Activated effector memory CD4-positive, alpha-beta T cell treated with anti-CD3 and anti-CD28 coated beads, Interleukin-2, amount 50 U/mL, for 16 hours (primary cell): ENCODE results near the gene NUAK1.

Experiments used
- DNase-seq: peaks from one replicate; pipeline ENCODE4 v3.0.0-alpha.2; 2020

Gene NUAK1

DNA sequence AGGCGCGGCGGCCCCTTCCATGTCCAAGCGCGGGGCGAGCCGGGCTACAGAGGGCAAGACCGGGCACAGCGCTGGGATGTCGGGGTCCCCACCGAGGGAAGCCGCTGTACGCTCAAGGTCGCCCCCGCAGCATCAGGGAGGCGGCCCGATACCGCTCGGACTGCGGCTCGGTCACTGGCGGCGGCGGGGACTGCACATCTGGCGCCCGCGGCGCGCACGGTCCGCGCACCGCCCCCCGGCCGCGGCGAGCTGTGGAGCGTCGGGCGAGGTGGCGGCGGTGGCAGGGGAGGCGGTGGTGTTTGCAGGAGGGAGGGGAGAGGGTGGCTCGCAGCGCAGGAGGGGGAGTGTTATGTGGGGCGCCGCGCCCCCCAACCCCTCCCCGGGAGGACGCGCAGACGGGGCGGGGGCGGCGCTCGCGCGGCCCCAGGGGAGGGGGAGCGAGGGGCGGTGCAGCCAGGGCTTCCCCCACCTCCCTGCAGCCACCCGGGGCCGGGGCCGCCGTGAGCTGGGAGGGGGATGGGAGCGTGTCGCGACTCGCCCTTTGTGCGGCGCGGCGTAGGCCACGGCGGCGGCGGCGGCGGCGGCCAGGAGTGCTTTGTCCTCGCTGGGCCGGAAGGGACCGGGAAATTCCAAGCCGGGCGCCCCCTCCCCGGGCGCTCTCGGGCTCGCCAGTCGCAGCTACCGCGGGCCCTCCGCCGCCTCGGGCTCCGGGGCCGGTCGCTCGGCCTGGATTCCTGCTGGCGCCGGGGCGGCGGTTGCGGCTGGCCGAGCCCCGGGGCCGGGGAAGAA, at the start of gene NUAK1:
TSS of gene NUAK1 (minus strand) at position 322 of the 789 bp plus-strand sequence. CDS start at position 21, 301 bp downstream.
- DNase-seq = no peak

DNA sequence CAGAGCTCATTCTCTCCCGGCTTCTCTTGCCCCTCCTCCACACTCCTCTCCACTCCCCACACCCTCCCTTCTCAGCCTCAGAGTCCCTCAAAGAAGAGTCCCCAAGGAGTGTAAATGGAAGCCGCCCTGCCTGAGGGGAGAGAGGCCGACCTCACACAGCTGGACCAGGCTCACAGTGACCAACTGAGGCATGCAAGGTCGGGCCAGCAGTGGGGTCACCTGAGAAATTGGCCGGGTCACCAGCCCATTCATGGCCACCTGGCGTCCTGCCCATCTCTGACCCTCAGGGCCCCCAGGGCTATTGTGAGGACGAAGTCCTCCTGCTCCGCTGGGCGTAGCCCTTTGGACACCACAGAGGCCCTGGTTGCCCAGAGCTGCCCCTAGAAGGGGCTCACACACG, 49.5 kb upstream of the NUAK1 start:
- no peak for DNase-seq

DNA sequence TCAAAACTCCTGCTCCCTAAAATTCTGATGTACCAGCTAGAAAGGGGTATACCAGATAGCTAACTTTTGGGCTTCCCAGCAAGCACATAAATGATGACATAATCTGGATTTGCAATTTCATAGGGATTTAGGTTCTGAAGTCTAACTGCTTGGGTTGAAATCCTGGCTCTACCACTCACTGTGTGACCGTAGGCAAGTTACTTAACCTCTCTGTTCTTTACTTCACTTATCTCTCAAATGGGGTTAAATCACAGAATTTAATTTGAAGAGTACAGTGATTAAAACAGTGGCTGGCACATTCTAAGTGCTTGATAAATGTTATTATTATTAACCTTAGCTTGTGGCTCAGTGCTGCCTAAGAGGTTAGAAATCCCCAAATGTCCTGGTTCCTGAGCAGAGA, 49.1 kb upstream of the NUAK1 start:
- no peak for DNase-seq

DNA sequence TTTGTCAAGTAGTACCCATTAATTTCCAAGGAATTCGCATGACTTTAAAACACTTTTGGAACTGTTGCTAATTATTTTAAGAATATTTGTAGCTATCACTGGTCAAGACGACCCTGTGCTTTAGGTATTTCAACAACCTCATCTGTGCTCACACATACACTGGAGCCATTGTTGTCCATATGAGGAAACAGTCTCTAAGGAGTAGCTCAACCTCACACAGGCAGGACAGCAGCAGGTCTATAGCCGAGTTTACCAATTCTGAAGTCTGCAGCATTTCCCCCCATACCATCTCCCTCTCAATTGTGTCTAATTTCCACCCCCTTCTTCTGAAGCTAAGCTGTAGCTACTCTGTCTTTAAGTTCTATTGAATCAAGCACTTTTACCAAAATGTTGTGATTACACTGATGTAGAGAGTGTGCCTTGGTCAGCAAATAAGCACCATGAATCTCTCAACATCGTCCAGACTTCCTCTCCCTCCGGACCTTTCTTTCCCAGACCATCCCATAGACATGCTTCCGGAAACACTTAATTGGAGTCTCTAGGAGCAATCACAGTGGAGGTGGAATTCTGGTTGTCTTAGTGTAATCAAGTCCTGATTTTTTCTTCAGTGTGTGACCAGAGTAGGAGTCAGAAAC, 48.5 kb upstream of the NUAK1 start:
- DNase-seq = no peak

DNA sequence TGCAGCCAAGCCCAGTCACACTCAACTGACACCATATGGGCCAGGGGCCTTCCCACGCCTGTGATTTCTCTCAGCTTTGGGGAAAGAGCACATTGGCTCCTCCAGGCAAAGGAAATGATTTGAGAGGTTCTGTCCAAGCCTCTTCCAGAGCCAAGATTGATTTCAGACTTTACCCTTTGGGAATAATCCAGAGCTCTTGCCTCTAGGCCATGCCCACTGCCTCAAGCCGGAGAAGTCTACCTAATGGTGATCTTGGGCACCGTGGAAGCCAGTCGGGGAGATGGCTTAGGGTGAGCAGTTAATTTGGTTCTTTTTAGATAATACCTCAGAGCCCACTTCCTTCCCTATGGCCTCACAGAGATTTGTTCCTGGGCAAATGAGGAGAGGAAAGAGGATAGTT, 45.0 kb upstream of the NUAK1 start:
- DNase-seq = no peak

DNA sequence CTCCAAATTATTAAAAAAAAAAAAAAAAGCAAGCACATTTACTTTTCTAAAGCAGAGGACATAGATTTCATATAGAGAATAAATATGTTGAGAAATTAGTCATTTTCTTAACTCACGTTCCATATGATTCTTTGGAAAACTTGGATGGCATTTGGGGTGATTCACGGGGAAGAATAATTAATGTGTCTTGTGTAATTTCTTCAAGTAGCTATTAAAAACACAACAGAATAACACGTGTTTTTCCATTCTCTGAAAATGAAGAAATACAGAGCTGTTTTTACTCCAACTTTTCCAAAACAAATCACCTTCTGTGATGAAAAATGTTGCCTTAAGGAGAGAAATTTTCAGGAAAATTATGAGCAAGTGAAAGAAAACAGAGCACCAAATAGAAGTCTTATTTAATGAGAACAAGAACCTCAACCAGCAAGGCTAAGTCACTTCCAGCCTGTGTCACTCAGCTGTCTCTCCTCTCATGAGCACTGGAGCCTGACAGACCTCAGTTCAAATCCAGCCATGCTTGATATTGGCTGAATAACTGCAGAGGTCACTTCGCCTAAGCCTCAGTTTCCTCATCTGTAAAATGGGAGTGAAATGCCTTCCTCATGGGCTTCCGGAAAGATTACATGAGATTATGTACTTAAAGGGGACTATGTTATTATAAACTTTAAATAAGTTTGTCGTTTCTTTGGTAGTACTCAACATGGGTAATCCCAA, 42.8 kb upstream of the NUAK1 start:
- DNase-seq = no peak

DNA sequence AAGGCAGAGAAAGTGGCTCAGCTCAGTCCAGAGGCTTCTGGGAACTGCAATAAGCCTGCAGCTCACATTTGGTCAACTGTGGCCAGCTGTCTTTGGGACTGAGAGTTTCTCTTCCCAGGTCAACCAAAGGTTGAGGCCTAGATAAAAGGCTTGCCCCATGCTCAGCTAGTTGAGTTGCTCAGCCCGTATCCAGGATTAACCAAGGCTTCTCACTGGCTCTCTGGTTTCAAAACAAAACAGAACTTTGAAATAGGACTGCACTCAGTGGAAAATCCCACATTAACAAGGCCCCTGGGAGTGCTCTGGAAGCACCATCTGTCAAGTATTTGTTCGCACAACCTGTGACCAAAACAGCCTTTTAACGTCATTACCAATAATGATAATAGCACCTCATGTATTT, 40.3 kb upstream of the NUAK1 start:
- no peak for DNase-seq

DNA sequence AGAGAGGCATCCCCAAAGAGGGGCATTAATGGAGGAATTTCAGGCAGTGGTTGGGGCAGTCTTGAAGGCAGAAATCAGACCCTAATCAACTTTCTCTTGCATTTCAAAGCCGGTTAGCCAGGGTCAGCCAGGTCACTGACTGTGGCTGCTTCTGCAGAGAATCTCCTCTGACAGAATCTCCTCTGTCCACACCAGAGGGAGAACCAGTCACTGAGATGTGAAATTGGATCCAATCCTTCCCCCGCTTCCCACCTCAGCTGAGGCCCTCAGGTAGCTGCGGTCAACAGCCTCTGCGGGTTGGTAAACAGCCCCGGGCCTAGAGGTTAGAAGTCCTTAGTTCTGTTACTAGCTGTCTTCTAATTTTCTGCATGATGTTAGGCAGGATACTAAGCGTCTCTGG, 39.8 kb upstream of the NUAK1 start:
- DNase-seq = no peak

DNA sequence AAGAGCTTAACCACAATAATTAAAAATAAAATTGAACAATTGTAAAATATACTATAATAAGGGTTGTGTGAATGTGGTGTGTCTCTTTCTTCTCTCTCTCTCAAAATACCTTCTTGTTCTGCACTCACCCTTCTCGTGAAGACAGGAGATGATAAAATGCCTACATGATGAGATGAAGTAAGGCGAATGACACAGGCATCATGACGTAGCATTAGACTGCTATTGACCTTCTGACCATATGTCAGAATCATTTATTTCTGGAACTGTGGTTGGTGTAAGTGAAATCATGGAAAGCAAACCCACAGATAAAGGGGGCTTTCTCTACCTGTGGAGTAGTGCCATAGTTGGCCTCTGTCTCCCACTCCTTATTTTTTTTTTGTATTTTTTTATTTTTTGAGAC, 37.8 kb upstream of the NUAK1 start:
- no peak for DNase-seq

DNA sequence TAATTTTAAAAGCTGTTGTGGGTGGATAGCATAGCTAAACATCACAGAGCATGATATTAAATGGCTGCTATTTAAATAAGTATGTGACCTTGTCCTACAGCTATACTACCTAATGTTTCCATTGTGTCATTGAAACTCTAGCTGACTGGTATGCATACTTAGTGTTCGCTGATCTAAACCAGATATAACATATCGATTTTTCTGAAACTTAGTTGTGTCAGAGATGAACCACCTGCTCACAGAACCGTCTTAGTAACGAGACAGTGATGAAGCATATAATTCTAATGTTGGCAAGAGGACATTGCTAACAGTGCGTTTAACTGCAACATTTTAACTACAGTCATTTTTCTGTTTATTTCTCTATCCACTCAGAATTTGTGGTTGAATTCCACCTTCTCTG, 36.1 kb upstream of the NUAK1 start:
- DNase-seq = no peak

DNA sequence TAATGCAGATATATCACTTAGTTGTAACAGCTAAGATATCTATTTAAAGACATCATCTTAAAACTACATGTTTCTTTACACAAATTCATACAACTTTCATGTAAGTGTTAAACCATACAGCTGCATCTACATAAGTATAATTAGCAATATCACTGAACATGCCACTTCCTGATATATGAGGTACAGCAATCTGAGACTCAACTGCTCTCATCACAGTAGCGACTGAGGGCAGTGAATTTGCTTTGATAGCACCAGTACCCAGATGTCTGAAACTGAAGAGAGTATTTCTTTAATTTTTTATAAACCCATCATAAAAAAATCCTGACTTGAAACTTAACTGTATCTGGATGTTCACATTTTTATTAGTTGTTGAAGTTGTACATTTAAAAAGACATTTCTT, 34.7 kb upstream of the NUAK1 start:
- DNase-seq = no peak

DNA sequence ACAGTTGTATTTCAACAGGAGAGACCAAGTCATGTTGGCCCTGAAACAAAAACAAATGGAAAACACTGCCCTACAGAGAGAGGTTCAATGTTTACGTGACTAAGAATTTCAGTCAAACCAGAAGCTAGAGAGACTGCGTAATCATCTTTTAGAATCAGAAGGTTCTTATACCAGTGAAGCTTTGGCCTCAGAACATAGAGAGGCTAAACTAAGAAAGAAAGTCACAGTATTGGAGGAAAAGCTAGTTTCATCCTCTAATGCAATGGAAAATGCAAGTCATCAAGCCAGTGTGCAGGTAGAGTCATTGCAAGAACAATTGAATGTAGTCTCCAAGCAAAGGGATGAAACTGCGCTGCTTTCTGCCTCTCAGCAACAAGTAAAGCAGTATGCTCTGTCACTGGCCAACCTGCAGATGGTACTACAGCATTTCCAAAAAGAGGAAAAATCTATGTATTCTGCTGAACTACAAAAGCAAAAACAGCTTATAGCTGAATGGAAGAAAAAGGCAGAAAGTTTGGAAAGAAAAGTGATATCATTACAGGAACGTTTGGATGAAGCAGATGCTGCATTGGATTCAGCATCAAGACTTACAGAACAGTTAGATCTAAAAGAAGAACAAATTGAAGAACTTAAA, 32.5 kb upstream of the NUAK1 start:
- DNase-seq = no peak

DNA sequence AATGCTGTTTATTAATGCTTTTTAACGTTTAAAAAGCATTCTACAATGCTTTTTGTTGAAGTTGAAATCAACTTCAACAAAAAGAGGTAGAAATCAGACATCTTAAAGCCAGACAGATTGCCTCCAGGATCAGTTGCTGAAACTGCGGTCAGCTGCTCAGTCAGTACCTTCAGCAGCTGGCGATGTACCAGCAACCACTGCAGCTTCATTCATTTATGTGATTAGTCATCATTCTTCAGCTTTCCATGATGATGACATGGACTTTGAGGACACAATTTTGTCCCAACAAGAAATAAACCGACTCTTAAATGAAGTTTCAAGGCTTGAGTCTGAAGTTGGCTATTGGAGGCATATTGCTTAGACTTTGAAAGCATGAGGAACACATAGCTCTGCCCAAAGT, 31.5 kb upstream of the NUAK1 start:
- no peak for DNase-seq

DNA sequence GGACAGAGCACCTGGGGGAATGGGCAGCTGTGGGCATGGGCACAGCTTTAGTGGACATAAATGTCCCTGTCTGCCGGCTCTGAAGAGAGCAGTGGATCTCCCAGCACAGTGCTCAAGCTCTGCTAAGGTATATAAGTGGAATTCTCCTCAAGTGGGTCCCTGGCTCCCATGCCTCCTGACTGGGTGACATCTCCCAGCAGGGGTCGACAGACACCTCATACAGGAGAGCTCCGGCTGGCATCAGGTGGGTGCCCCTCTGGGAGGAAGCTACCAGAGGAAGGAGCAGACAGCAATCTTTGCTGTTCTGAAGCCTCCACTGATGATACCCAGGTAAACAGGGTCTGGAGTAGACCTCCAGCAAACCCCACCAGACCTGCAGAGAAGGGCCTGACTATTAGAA, 25.0 kb upstream of the NUAK1 start:
- no peak for DNase-seq

DNA sequence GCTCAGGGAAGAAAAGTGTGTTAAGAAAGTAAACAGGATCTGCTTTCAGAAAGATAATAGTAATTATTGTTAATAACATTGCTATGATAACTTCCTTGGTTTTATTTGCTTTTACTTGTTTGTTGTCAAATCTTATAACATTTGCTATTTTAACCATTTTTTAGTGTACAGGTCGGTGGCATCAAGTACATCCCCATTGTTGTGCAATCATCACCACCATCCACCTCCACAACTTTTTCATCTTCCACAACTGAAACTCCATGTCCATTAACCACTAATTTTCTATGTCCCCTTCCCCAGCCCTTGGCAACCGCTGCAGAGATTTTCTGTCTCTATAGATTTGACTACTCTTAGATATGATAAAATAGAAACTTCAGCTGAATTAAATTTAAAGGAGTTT, 22.7 kb upstream of the NUAK1 start:
- DNase-seq = no peak

DNA sequence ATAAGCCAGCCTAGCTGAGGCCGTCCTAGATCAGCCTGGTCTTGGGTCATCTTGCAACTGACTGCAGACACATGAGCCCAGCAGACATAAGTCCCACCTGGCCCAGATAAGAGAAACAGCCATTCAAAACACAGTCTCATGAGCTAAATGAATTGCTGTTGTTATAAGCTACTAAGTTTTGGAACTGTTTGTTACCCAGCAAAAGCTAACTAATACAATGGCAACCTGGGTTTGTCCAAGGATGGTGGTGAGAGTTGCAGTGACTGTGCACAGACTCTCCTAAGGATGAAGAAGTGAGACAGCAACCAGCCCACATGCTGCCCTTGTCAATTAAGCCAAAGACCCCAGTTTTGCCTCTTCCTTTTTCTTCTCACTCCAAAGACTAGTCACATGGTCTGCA, 22.2 kb upstream of the NUAK1 start:
- DNase-seq = no peak

DNA sequence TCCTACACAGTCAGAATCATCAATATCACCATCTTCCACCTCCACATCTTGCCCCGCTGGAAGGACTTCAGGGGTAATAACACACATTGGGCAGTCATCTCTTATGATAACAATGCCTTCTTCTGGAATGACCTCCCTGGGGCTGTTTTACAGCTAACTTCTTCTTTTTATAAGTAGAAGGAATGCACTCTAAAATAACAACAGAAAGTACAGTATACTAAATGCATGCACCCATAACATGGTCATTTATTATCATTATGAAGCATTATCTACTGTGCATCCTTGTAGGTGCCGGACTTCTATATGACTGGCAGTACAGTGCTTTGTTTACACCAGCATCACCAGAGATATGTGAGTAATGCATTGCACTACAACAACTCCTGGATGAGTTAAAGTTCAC, 19.0 kb upstream of the NUAK1 start:
- no peak for DNase-seq

DNA sequence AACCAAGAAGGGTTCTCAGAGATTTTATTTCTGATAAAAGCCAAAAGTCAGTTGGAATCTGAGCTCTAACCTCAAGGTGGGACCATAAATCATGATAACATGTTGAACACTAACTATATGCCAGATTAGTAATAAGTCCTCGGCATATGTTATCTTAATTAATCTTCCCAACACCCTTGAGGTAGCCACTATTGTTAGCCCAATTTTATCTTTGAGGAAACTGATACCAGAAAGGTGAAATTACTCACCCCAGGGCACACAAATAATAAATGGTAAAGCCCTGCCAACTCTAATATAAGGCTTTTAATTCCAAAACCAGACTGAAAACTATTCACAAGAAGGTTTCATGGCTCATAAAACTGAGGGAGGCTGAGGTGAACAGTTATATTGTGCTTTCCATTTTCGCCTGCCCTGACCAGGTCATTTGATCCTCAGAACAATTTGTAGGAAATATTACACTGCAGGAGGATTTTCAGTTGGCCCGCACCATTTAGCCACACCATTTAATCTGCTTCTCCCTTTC, 16.1 kb upstream of the NUAK1 start:
- DNase-seq = no peak

DNA sequence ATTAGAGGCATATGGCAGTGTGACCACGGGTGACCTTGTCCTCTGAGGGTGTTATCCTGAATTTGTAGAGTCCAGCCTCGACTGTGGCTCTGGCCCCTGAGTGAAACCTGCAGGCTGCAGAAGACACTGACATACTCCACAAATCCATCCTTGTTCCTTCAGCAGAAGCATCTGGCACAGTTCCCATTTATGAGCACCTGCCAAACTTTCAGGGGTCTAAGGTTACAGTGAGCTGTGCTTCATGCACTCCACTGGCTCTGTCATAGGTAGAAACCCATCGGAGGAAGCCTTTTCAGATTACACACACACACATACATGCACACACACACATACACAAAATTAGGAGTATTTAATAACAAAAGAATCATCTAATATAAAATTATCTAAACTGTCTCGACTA, 13.6 kb upstream of the NUAK1 start:
- DNase-seq = no peak

DNA sequence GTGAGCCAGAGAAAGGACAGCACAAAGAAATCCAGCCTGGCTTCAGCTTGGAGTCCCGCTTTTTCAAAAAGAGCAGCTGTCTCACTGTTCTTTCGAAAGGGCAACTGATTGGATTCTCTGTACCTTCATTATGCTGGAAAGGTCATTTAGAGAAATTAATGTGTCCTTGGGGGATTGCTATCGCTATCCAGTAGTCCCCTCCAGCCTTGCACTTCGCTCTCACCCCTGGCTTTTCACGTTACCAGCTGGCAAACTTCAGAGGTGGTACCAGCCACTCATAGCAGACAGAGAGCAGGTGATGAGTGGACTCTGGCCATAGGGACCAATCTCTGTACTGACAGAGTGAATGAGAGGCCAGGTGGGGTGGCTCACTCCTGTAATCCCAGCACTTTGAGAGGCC, 11.8 kb upstream of the NUAK1 start:
- DNase-seq = no peak

DNA sequence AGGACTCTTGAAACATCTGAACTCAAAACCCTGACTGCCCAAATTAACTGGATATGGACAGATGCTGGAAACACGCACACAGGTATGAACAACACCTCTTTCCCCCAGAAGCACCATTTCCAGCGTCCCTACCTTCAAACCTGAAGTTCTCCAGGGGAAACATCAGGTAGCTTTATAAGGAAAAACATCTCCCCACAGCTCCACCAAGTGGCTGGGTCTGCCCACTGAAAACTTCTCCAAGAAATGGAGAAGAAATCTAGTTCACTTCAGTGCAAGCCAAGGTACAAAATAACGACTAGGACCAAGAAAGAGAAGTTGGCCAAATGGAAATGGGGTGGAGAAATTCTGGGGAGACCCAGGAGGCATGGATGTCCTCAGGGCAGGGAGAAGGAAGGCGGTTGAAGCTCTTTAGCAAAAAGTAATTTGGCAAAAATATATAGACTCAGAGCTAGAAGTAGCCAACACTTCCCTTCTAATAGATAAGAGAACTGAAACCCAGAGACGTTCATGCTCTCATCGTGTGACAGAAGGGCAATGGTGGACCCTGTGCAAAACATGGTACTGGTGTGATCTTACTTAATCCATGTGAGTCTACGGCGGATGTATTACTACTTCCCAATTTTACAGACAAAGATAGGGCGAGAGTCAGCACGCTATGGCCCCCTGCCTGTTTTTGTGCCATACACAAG, 10.5 kb upstream of the NUAK1 start:
- DNase-seq = no peak

DNA sequence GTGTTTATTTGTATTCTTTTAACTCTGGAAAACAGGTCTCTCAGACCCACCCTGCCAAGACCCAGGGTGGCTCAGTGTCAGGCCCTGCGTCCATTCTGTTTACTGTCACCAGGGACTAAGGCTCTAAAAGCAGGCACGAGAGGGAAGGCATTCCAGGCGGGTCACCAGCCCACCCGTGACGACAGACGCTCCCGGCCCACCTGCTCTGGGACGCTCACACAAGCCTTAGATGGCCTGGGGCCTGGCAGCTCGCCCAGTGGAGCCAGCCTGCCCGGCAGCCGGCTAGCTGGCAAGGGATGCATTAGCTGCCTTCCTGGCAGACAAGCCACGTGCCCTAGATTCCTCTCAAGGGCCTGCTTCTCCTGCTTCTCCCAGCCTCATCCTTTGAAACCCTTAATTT, 9.2 kb upstream of the NUAK1 start:
- no peak for DNase-seq

DNA sequence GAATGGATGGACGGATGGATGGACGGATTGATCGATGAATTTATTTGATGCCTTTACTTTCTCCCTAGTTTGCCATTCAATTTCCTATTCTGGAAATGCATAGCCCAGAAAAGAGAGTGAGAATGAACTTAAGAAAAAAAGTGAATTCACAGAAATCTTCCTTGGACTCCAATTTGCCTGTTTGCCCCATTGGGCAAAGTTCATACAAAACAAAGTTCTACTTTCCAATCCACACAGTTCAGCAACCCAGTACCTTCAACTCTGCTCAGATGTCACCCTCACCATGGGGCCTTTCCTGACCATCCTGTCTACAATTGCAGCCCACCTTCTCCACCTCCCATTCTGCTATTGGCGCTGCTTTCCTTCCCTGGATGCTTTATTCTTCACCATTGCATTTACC, 8.2 kb upstream of the NUAK1 start:
- DNase-seq = no peak
